A549 (cell line): ENCODE results near the gene AURKA. TPM values are rescaled to one million over a fixed set of nuclear protein-coding genes. Genes with fewer than 3 reads are reported as not detected.

Source experiments
- ATAC-seq, 2 experiments: fragments of 200-7000 bp in 1 of 2; fragments of >200 bp in 1 of 2; cut with Nextera tagmentation in 1 of 2; cut with Tn5 transposase in 1 of 2; 3 replicates each; pipeline versions ENCODE4 v1.8.0 to v1.9.1; 2018 to 2020; ENCODE audit warnings: mild to moderate bottlenecking in 1 of 2, moderate library complexity in 1 of 2
- CTCF ChIA-PET: fragments of 300-600 bp; sonication (Branson Sonifier 250); formaldehyde crosslinking; extraction: SDS; loops from one replicate; lab custom pipeline; 2021; ENCODE audit warnings: antibody characterized with exemption, inconsistent platforms; lab: Yijun Ruan, JAX
- POLR2A ChIA-PET: fragments of 350-600 bp; formaldehyde crosslinking; extraction: SDS; loops from one replicate; lab custom pipeline; 2021; ENCODE audit warnings: antibody characterized with exemption, inconsistent platforms; lab: Yijun Ruan, JAX
- DNase-seq, 2 experiments: peaks; one replicate each; pipeline versions ENCODE4 v3.0.0 to v3.0.0-alpha.2; 2011 to 2016; ENCODE audit warnings: low read depth in 1 of 2, low spot score in 1 of 2
- FAIRE-seq: peaks from 2 replicates; lab custom pipeline; 2011; peaks lifted over from hg19 to GRCh38; lab: Jason Lieb, UNC
- H3K27ac ChIP-seq, 2 experiments: fragments of >200 bp; sonication (Bioruptor Twin); formaldehyde crosslinking; 3 replicates each; pipeline ENCODE4 v1.5.1; 2016 to 2017
- H3K4me1 ChIP-seq: fragments of >200 bp; sonication (Bioruptor Twin); formaldehyde crosslinking; 3 replicates; pipeline ENCODE4 v1.6.1; 2016
- H3K4me2 ChIP-seq: fragments of >200 bp; sonication (Bioruptor Twin); formaldehyde crosslinking; 3 replicates; pipeline ENCODE4 v1.6.1; 2016
- H3K4me3 ChIP-seq: fragments of >200 bp; sonication (Bioruptor Twin); formaldehyde crosslinking; 3 replicates; pipeline ENCODE4 v1.5.1; 2016
- H3K9me3 ChIP-seq: fragments of >200 bp; sonication (Bioruptor Twin); formaldehyde crosslinking; 3 replicates; pipeline ENCODE4 v1.6.1; 2016
- ATOH8 ChIP-seq: fragments of 250-450 bp; sonication (Bioruptor Pico); IDR thresholded peaks from 2 replicates; pipeline ENCODE4 v1.5.0; 2020; ENCODE audit warnings: low read depth, mild to moderate bottlenecking, moderate library complexity
- BHLHE40 ChIP-seq: IDR thresholded peaks from 2 replicates; pipeline ENCODE4 v1.6.1; 2012; ENCODE audit warnings: low read depth, low read length, inconsistent platforms
- CBX8 ChIP-seq: fragments of 200-600 bp; sonication (generic); IDR thresholded peaks from 2 replicates; pipeline ENCODE4 v1.6.1; 2016
- CEBPB ChIP-seq, 2 experiments: fragments of >200 bp in 1 of 2; sonication (Bioruptor Twin) in 1 of 2; formaldehyde crosslinking in 1 of 2; IDR thresholded peaks; 2 replicates each; pipeline ENCODE4 v1.6.1; 2012 to 2016
- EHF ChIP-seq: fragments of 250-450 bp; sonication (Bioruptor Pico); IDR thresholded peaks from 2 replicates; pipeline ENCODE4 v1.5.0; 2020; ENCODE audit warnings: mild to moderate bottlenecking
- EP300 ChIP-seq, 2 experiments: fragments of >200 bp; sonication (Bioruptor Twin); formaldehyde crosslinking; IDR thresholded peaks; 2 replicates in 1 of 2; 3 replicates in 1 of 2; pipeline ENCODE4 v1.6.1; 2016 to 2017
- ESRRA ChIP-seq: fragments of 150-350 bp; IDR thresholded peaks from 2 replicates; pipeline ENCODE4 v1.6.1; 2014; ENCODE audit warnings: mild to moderate bottlenecking, low read length, borderline replicate concordance
- FOXS1 ChIP-seq: fragments of 250-450 bp; sonication (Bioruptor Pico); IDR thresholded peaks from 2 replicates; pipeline ENCODE4 v1.5.0; 2020; ENCODE audit warnings: mild to moderate bottlenecking, moderate library complexity
- HDAC2 ChIP-seq: fragments of 200-600 bp; sonication (generic); IDR thresholded peaks from 2 replicates; pipeline ENCODE4 v1.6.1; 2016
- HES2 ChIP-seq: fragments of >200 bp; sonication (Bioruptor Twin); formaldehyde crosslinking; IDR thresholded peaks from 2 replicates; pipeline ENCODE4 v1.6.1; 2016
- HEYL ChIP-seq: fragments of 250-450 bp; sonication (Bioruptor Pico); IDR thresholded peaks from 2 replicates; pipeline ENCODE4 v1.8.0; 2021; ENCODE audit warnings: mild to moderate bottlenecking, moderate library complexity
- HOXB13 ChIP-seq: fragments of 250-450 bp; sonication (Bioruptor Pico); IDR thresholded peaks from 2 replicates; pipeline ENCODE4 v1.5.0; 2020; ENCODE audit warnings: low read depth, mild to moderate bottlenecking, moderate library complexity
- JUNB ChIP-seq: fragments of >200 bp; sonication (Bioruptor Twin); formaldehyde crosslinking; IDR thresholded peaks from 2 replicates; pipeline ENCODE4 v1.6.1; 2016
- KDM1A ChIP-seq: fragments of 200-600 bp; sonication (generic); IDR thresholded peaks from 2 replicates; pipeline ENCODE4 v1.6.1; 2016; ENCODE audit warnings: low read depth, mild to moderate bottlenecking
- MYC ChIP-seq: IDR thresholded peaks from 2 replicates; pipeline ENCODE4 v1.6.1; 2012; ENCODE audit warnings: mild to moderate bottlenecking, inconsistent platforms, low read length, improper control_type of control experiment, borderline replicate concordance
- NFE2L2 ChIP-seq: fragments of 150-350 bp; conservative IDR thresholded peaks from 2 replicates; pipeline ENCODE4 v1.6.1; 2014; ENCODE audit warnings: low read length
- POLR2A ChIP-seq: IDR thresholded peaks from 2 replicates; pipeline ENCODE4 v1.6.1; 2012; ENCODE audit warnings: mild to moderate bottlenecking, low read length
- RFX5 ChIP-seq: fragments of 450-650 bp; IDR thresholded peaks from 2 replicates; pipeline ENCODE4 v1.7.1; 2014; ENCODE audit warnings: antibody characterized with exemption, mild to moderate bottlenecking, moderate library complexity
- SMC3 ChIP-seq: fragments of >200 bp; sonication (Bioruptor Twin); formaldehyde crosslinking; IDR thresholded peaks from 3 replicates; pipeline ENCODE4 v1.6.1; 2018; ENCODE audit warnings: inconsistent platforms
- ZC3H11A ChIP-seq: fragments of 450-650 bp; IDR thresholded peaks from 2 replicates; pipeline ENCODE4 v1.6.1; 2014; ENCODE audit warnings: antibody characterized with exemption, mild to moderate bottlenecking
- ZFP36 ChIP-seq: fragments of 450-650 bp; IDR thresholded peaks from 2 replicates; pipeline ENCODE4 v1.6.1; 2014; ENCODE audit warnings: borderline replicate concordance; ENCODE audit not compliant: partially characterized antibody
- ZSCAN20 ChIP-seq: fragments of 250-450 bp; sonication (Bioruptor Pico); IDR thresholded peaks from 2 replicates; pipeline ENCODE4 v1.8.0; 2022; ENCODE audit warnings: mild to moderate bottlenecking, moderate library complexity
- WGBS: methylation state at CpG from one replicate; pipeline ENCODE4 v1.1.6; 2017; ENCODE audit errors: missing lambda C conversion rate; 5-methylcytosine and 5-hydroxymethylcytosine counted together
- polyA plus RNA-seq, 4 experiments: library from polyadenylated mRNA; depleted of rRNA in 3 of 4; stranded (reverse); fragments of >200 nt; fragmentation: RNase III in 1 of 4; extraction: RNeasy Plus Mini Kit Qiagen cat#74134 plus additional on column Dnase treatment in 1 of 4; gene quantifications; 2 replicates in 3 of 4; 3 replicates in 1 of 4; pipeline ENCODE4 v1.2.3, GENCODE V29; 2011 to 2017
- TF ChIP-seq, protein P1 (sequence below): IDR thresholded peaks from 2 replicates; pipeline ENCODE4 v1.6.1; 2012; ENCODE audit warnings: low read depth, borderline replicate concordance
- TF ChIP-seq, protein P2 (sequence below): fragments of 200-600 bp; sonication (generic); IDR thresholded peaks from 2 replicates; pipeline ENCODE4 v1.6.1; 2016; ENCODE audit warnings: antibody characterized with exemption, mild to moderate bottlenecking, moderate library complexity
- TF ChIP-seq, protein P3 (sequence below): fragments of 150-350 bp; IDR thresholded peaks from 2 replicates; pipeline ENCODE4 v1.6.1; 2014; ENCODE audit warnings: low read depth, mild to moderate bottlenecking, low read length

Gene AURKA
- polyA plus RNA-seq, 2 of the 4 experiments (the other 2 are of a cell fraction): 117 to 123 TPM

DNA sequence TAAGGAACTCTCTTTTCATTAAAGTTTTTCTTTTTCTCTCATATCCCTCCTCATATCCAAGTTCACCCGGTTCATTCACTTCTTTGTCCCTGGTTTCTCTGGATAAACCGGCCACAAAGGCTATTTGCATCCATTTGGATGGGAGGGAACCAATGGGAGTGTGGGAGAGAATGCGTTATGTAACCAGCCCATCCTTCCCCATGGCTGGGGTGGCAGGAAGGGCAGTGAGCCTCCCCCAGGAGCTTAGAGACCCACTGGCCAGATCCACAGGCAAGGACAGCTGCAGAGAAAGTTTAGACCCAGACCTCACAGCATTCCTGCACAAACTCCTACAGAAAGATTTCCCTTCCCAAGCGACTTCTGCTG lies 30.8 kb upstream of the AURKA start:
- no peak overlapping the region for H3K4me3 ChIP-seq
- no peak for FAIRE-seq
- peaks cover 13% of the 10 kb centered on the region; the same call in 2 of the 3 replicates for H3K4me1 ChIP-seq
- ChIA-PET POLR2A (interaction anchor here (0.8 to 1.0 kb wide), 2 partner anchors 46 to 220 kb away, joined by 3 to 5 read pairs; partner anchors contain the start of gene RTF2), CTCF (interaction anchor here (1.0 to 1.2 kb wide), 4 partner anchors 10 to 22 kb away, joined by 3 to 5 read pairs (median 3); partner anchors contain the start of gene CASS4)
- no peak for DNase-seq
- H3K27ac ChIP-seq: peak overlapping the region in 1 of 2 experiments; percentile 60; a peak in 3 of 6 replicates
- H3K9me3 ChIP-seq: no peaks in the 10 kb centered on the region
- peak overlapping the region; percentile 60 for H3K4me2 ChIP-seq
- TF ChIP-seq NFE2L2: no peak
- no peak for TF ChIP-seq HOXB13 (CRISPR knock-in tag)
- TF ChIP-seq EP300 (IDR thresholded peaks at IDR 0.05): no peak
- no peak for TF ChIP-seq RFX5
- TF ChIP-seq CBX8: no peak
- no peak for TF ChIP-seq BHLHE40
- no peak for TF ChIP-seq ZC3H11A
- TF ChIP-seq HEYL: no peak
- TF ChIP-seq, protein P1, sequence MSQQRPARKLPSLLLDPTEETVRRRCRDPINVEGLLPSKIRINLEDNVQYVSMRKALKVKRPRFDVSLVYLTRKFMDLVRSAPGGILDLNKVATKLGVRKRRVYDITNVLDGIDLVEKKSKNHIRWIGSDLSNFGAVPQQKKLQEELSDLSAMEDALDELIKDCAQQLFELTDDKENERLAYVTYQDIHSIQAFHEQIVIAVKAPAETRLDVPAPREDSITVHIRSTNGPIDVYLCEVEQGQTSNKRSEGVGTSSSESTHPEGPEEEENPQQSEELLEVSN: no peak
- TF ChIP-seq HES2: no peak
- no peak for TF ChIP-seq JUNB
- TF ChIP-seq, all 56 proteins: peak for 0
- ATAC-seq: no peak
- WGBS: 78% methylated on average over 4 of the region's 4 CpGs

GRCh38 chr20:56422076-56422823 lies 30.2 kb upstream of the AURKA start:
- POLR2A ChIA-PET: interaction anchor here (0.8 to 1.0 kb wide), 2 partner anchors 46 to 219 kb away, joined by 3 to 5 read pairs; partner anchors contain the start of gene RTF2
- WGBS: 58% methylated on average over 9 of the region's 9 CpGs
- CTCF ChIA-PET: interaction anchor here (1.0 to 1.2 kb wide), 4 partner anchors 10 to 22 kb away, joined by 3 to 5 read pairs (median 3); partner anchors contain the start of gene CASS4
- TF ChIP-seq ZSCAN20 (CRISPR knock-in tag): no peak
- no peak for TF ChIP-seq POLR2A
- no peak for TF ChIP-seq FOXS1 (CRISPR knock-in tag)
- Histone ChIP-seq H3K9me3 (no peaks in the 10 kb centered on the region), H3K27ac (peak overlapping the region in 1 of 2 experiments; percentile 60; a peak in 4 of 6 replicates), H3K4me3 (no peak overlapping the region), H3K4me2 (peak overlapping the region; percentile 60), H3K4me1 (peaks cover 13% of the 10 kb centered on the region; the same call in 2 of the 3 replicates)
- DNase-seq (peak; percentile 21 to 24), ATAC-seq (peak; percentile 43 to 64; a peak in 4 of 6 replicates), FAIRE-seq (no peak)

DNA sequence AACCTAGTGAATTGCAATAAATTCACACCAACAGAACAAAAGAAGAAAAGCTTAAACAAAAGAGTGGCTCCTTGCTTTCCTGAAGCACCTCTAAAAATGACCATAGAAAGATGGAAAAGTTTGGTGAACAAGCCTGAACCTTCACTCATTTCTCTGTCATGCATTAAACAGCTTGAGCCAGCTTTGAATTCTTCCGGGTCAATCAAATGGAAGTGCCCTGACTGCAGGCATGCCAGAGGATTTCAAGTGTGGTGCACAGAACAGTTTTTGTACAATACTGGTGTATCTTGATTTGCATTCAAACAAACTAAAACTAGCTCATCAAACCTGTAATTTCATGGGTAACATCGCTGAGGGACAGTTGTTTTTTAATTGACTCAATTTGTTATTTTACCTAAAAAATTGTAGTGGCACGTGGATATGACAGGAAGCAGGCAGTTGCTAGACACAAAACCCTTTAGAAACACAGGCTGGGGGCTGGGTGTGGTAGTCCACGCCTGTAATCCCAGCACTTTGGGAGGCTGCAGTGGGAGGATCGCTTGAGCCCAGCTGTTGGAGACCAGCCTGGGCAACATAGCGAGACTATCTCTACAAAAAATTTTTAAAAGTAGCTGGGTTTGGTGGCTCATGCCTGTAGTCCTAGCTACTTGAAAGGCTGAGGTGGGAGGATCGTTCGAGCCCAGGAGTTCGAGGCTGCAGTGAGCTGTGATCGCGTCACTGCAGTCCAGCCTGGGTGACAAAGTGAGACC lies 29.1 kb upstream of the AURKA start:
- FAIRE-seq: no peak
- ATAC-seq: no peak
- no peak overlapping the region for H3K4me3 ChIP-seq
- POLR2A ChIA-PET: no interaction called here
- H3K27ac ChIP-seq: no peak overlapping the region
- peaks cover 13% of the 10 kb centered on the region; the same call in 2 of the 3 replicates for H3K4me1 ChIP-seq
- 83% methylated on average over 11 of the region's 11 CpGs for WGBS
- H3K9me3 ChIP-seq: no peaks in the 10 kb centered on the region
- CTCF ChIA-PET: no interaction called here
- H3K4me2 ChIP-seq: no peak overlapping the region
- TF ChIP-seq HDAC2: no peak
- no peak for TF ChIP-seq HOXB13 (CRISPR knock-in tag)
- no peak for TF ChIP-seq HES2
- TF ChIP-seq EHF (CRISPR knock-in tag): no peak
- TF ChIP-seq ZC3H11A: no peak
- TF ChIP-seq KDM1A: no peak
- no peak for TF ChIP-seq MYC
- TF ChIP-seq, protein P2, sequence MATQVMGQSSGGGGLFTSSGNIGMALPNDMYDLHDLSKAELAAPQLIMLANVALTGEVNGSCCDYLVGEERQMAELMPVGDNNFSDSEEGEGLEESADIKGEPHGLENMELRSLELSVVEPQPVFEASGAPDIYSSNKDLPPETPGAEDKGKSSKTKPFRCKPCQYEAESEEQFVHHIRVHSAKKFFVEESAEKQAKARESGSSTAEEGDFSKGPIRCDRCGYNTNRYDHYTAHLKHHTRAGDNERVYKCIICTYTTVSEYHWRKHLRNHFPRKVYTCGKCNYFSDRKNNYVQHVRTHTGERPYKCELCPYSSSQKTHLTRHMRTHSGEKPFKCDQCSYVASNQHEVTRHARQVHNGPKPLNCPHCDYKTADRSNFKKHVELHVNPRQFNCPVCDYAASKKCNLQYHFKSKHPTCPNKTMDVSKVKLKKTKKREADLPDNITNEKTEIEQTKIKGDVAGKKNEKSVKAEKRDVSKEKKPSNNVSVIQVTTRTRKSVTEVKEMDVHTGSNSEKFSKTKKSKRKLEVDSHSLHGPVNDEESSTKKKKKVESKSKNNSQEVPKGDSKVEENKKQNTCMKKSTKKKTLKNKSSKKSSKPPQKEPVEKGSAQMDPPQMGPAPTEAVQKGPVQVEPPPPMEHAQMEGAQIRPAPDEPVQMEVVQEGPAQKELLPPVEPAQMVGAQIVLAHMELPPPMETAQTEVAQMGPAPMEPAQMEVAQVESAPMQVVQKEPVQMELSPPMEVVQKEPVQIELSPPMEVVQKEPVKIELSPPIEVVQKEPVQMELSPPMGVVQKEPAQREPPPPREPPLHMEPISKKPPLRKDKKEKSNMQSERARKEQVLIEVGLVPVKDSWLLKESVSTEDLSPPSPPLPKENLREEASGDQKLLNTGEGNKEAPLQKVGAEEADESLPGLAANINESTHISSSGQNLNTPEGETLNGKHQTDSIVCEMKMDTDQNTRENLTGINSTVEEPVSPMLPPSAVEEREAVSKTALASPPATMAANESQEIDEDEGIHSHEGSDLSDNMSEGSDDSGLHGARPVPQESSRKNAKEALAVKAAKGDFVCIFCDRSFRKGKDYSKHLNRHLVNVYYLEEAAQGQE: no peak
- no peak for TF ChIP-seq SMC3
- TF ChIP-seq, protein P3, sequence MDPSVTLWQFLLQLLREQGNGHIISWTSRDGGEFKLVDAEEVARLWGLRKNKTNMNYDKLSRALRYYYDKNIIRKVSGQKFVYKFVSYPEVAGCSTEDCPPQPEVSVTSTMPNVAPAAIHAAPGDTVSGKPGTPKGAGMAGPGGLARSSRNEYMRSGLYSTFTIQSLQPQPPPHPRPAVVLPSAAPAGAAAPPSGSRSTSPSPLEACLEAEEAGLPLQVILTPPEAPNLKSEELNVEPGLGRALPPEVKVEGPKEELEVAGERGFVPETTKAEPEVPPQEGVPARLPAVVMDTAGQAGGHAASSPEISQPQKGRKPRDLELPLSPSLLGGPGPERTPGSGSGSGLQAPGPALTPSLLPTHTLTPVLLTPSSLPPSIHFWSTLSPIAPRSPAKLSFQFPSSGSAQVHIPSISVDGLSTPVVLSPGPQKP: no peak
- no peak for TF ChIP-seq ESRRA
- TF ChIP-seq CEBPB (IDR thresholded peaks at IDR 0.05): no peak
- TF ChIP-seq ZFP36: no peak
- no peak for TF ChIP-seq POLR2A
- no peak for TF ChIP-seq ATOH8 (CRISPR knock-in tag)
- DNase-seq: no peak
